GM18861 (cell line): Measurements from ENCODE around the gene FBLN1.

Source experiments
- ATAC-seq: cut with Tn5 transposase; IDR thresholded peaks from one replicate; pipeline ENCODE4 v1.9.1; 2021; ENCODE audit not compliant: unreplicated experiment

The FBLN1 gene

GRCh38 chr22:45564349-45565030 lies 61.8 kb downstream of the FBLN1 start:
- ATAC-seq, result no peak

GRCh38 chr22:45565171-45565570 lies 62.5 kb downstream of the FBLN1 start:
- ATAC-seq, result no peak

GRCh38 chr22:45565973-45566372 lies 63.3 kb downstream of the FBLN1 start:
- no peak for ATAC-seq

- ATAC-seq, result no peak
These were observed 65.5 kb downstream of the FBLN1 start for GRCh38 chr22:45568213-45568612.

GRCh38 chr22:45571089-45571488 lies 68.4 kb downstream of the FBLN1 start:
- no peak for ATAC-seq

GRCh38 chr22:45572444-45572843 lies 69.8 kb downstream of the FBLN1 start:
- no peak for ATAC-seq

- ATAC-seq, result no peak
These were observed 71.5 kb downstream of the FBLN1 start for GRCh38 chr22:45574069-45574703.

GRCh38 chr22:45575173-45575572 lies 72.5 kb downstream of the FBLN1 start:
- ATAC-seq, result no peak

- no peak for ATAC-seq
These were observed 73.1 kb downstream of the FBLN1 start for GRCh38 chr22:45575607-45576272.

GRCh38 chr22:45576273-45576625 lies 73.6 kb downstream of the FBLN1 start:
- no peak for ATAC-seq

GRCh38 chr22:45576730-45577464 lies 74.2 kb downstream of the FBLN1 start:
- ATAC-seq, result no peak

GRCh38 chr22:45577746-45578523 lies 75.3 kb downstream of the FBLN1 start:
- no peak for ATAC-seq

GRCh38 chr22:45578524-45579147 lies 76.0 kb downstream of the FBLN1 start:
- ATAC-seq, result no peak

- no peak for ATAC-seq
These were observed 76.6 kb downstream of the FBLN1 start for GRCh38 chr22:45579306-45579705.

- ATAC-seq, result no peak
These were observed 77.4 kb downstream of the FBLN1 start for GRCh38 chr22:45579806-45580725.

- ATAC-seq, result no peak
These were observed 78.2 kb downstream of the FBLN1 start for GRCh38 chr22:45580726-45581381.

GRCh38 chr22:45581549-45582080 lies 78.9 kb downstream of the FBLN1 start:
- no peak for ATAC-seq

- ATAC-seq, result no peak
These were observed 79.7 kb downstream of the FBLN1 start for GRCh38 chr22:45582236-45582954.
